GM20431 (cell line): ENCODE data around the gene LRCH1.

ENCODE experiments used
- in situ Hi-C: fragments of 300-500 bp; cut with MseI, MboI; formaldehyde crosslinking; loops from one replicate; pipeline ENCODE4 v1.15.0; 2020; ENCODE audit warnings: low sequenced_read_pairs; ENCODE audit not compliant: unreplicated experiment

Gene LRCH1

GRCh38 chr13:46559272-46559805 lies 6.4 kb downstream of the LRCH1 start:
- in situ Hi-C loops = no loop called here

- in situ Hi-C loops = no loop called here
Observed at GRCh38 chr13:46560778-46561177, 7.8 kb downstream of the LRCH1 start.

- in situ Hi-C loops = no loop called here
Observed at GRCh38 chr13:46561286-46561685, 8.3 kb downstream of the LRCH1 start.

GRCh38 chr13:46561691-46562090 lies 8.7 kb downstream of the LRCH1 start:
- in situ Hi-C loops = no loop called here

- in situ Hi-C loops = no loop called here
Observed at GRCh38 chr13:46562152-46562551, 9.2 kb downstream of the LRCH1 start.

GRCh38 chr13:46562581-46562980 lies 9.6 kb downstream of the LRCH1 start:
- in situ Hi-C loops = no loop called here

- in situ Hi-C loops = no loop called here
Observed at GRCh38 chr13:46565808-46566750, 13.1 kb downstream of the LRCH1 start.

GRCh38 chr13:46567671-46568070 lies 14.7 kb downstream of the LRCH1 start:
- in situ Hi-C loops = no loop called here

- in situ Hi-C loops = no loop called here
Observed at GRCh38 chr13:46569456-46569855, 16.5 kb downstream of the LRCH1 start.

GRCh38 chr13:46570273-46570672 lies 17.3 kb downstream of the LRCH1 start:
- in situ Hi-C loops = no loop called here

- in situ Hi-C loops = no loop called here
Observed at GRCh38 chr13:46571189-46571908, 18.4 kb downstream of the LRCH1 start.

GRCh38 chr13:46571909-46572595 lies 19.1 kb downstream of the LRCH1 start:
- in situ Hi-C loops = no loop called here

- in situ Hi-C loops = no loop called here
Observed at GRCh38 chr13:46572752-46573431, 19.9 kb downstream of the LRCH1 start.

GRCh38 chr13:46575301-46575771 lies 22.4 kb downstream of the LRCH1 start:
- in situ Hi-C loops = no loop called here

GRCh38 chr13:46575818-46576221 lies 22.9 kb downstream of the LRCH1 start:
- in situ Hi-C loops = no loop called here

- in situ Hi-C loops = no loop called here
Observed at GRCh38 chr13:46576762-46577161, 23.8 kb downstream of the LRCH1 start.

GRCh38 chr13:46577696-46578589 lies 25.0 kb downstream of the LRCH1 start:
- in situ Hi-C loops = no loop called here

- in situ Hi-C loops = no loop called here
Observed at GRCh38 chr13:46578590-46578975, 25.6 kb downstream of the LRCH1 start.

- in situ Hi-C loops = no loop called here
Observed at GRCh38 chr13:46580362-46580839, 27.4 kb downstream of the LRCH1 start.
